ENCODE measurements around the gene ZNF578.
"Not testable (repeated sequence)": the region's sequence is repeated elsewhere in the genome, so short reads cannot be mapped to it uniquely, and the experiment has no call there.

Gene ZNF578

DNA sequence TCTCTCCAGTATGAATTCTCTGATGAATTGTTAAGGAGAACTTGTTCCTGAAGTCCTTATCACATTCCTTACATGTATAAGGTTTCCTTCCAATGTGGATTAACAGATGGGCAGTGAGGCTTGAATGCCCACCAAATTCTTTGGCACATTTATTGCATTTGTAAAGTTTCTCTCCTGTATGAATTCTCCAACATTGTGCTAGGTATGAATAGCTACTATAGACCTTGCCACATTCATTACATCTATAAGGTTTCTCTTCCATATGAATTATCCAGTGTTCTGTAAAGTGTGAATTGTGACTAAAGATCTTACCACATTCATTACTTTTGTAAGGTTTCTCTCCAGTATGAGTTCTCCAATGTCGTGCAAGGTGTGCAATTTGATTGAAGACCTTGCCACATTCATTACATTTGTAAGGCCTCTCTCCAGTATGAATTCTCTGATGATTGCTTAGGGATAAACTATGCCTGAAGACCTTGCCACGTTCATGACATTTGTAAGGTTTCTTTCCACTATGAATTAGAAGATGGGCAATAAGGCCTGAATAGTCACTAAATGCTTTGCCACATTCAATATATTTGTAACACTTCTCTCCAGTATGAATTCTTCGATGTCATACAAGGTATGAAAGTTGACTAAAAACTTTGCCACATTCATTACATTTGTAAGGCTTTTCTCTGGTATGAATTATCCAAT is 20.4 kb downstream of the ZNF578 start:
- Histone ChIP-seq H3K27ac (no peak overlapping the region), H3K27me3 (ENCODE audit: control insufficient read depth, insufficient read depth, low read length) (no peaks in the 10 kb centered on the region), H3K4me3 (ENCODE audit: low read depth, low read length) (no peak overlapping the region), H3K36me3 (ENCODE audit: control insufficient read depth, insufficient read depth, low read length) (peaks cover 4% of the 10 kb centered on the region), H3K4me1 (no peaks in the 10 kb centered on the region), H3K9ac (no peak overlapping the region), H2AFZ (no peak overlapping the region), H3K79me2 (no peaks in the 10 kb centered on the region), H3K4me2 (ENCODE audit: low read length) (no peak overlapping the region), H3K9me3 (ENCODE audit: control insufficient read depth, low read length) (peaks cover 17% of the 10 kb centered on the region)
- TF ChIP-seq, protein P1, sequence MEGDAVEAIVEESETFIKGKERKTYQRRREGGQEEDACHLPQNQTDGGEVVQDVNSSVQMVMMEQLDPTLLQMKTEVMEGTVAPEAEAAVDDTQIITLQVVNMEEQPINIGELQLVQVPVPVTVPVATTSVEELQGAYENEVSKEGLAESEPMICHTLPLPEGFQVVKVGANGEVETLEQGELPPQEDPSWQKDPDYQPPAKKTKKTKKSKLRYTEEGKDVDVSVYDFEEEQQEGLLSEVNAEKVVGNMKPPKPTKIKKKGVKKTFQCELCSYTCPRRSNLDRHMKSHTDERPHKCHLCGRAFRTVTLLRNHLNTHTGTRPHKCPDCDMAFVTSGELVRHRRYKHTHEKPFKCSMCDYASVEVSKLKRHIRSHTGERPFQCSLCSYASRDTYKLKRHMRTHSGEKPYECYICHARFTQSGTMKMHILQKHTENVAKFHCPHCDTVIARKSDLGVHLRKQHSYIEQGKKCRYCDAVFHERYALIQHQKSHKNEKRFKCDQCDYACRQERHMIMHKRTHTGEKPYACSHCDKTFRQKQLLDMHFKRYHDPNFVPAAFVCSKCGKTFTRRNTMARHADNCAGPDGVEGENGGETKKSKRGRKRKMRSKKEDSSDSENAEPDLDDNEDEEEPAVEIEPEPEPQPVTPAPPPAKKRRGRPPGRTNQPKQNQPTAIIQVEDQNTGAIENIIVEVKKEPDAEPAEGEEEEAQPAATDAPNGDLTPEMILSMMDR (IDR thresholded peaks at IDR 0.05): no peak

DNA sequence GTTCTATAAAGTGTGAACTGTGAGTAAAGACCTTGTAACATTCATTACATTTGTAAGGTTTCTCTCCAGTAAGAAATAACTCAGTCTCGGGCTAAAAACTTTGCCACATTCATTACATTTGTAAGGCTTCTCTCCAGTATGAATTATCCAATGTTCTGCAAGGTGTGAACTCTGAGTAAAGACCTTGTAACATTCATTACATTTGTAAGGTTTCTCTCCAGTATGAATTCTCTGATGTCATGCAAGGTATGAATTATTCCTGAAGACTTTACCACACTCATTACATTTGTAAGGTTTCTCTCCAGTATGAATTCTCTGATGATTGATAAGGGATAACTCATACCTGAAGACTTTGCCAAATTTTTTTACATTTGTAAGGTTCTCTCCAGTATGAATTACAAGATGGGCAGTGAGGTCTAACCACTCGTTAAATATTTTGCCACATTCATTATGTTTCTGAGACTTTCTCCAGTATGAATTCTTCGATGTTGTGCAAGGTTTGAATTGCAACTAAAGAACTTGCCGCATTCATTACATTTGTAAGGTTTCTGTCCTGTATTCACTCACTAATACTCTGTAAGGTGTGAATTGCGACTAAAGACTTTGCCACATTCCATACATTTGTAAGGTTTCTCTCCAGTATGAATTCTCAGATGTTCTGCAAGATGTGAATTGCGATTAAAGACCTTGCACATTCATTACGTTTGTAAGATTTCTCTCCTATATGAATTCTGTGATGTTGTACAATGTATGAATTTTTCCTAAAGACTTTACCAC is 21.2 kb downstream of the ZNF578 start:
- Histone ChIP-seq H2AFZ (no peak overlapping the region), H3K9me3 (ENCODE audit: control insufficient read depth, low read length) (peaks cover 17% of the 10 kb centered on the region), H3K4me2 (ENCODE audit: low read length) (no peak overlapping the region), H3K27ac (no peak overlapping the region), H3K36me3 (ENCODE audit: control insufficient read depth, insufficient read depth, low read length) (peaks cover 4% of the 10 kb centered on the region), H3K27me3 (ENCODE audit: control insufficient read depth, insufficient read depth, low read length) (no peaks in the 10 kb centered on the region), H3K79me2 (no peaks in the 10 kb centered on the region), H3K9ac (no peak overlapping the region), H3K4me3 (ENCODE audit: low read depth, low read length) (no peak overlapping the region), H3K4me1 (no peaks in the 10 kb centered on the region)
- TF ChIP-seq, protein P1 (IDR thresholded peaks at IDR 0.05): no peak

DNA sequence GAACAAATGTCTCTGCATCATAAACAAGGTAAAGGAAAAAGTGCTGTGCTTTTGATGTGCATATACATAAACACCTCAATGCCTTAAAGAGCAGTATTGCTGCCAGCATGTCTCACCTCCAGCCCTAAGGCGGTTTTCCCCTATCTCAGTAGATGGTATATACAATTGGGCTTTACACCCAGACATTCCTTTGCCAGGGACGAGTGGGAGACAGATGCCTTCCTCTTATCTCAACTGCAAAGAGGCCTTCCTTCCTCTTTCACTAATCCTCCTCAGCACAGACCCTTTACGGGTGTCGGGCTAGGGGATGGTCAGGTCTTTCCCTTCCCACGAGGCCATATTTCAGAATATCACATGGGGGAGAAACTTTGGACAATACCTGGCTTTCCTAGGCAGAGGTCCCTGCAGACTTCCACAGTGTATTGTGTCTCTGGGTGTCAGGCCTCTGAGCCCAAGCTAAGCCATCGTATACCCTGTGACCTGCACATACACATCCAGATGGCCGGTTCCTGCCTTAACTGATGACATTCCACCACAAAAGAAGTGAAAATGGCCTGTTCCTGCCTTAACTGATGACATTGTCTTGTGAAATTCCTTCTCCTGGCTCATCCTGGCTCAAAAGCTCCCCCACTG is 30.9 kb downstream of the ZNF578 start:
- not testable (repeated sequence) for H3K79me2 ChIP-seq; H3K9ac ChIP-seq; H3K4me1 ChIP-seq; H3K36me3 ChIP-seq (ENCODE audit: control insufficient read depth, insufficient read depth, low read length); H3K9me3 ChIP-seq (ENCODE audit: control insufficient read depth, low read length); H3K4me3 ChIP-seq (ENCODE audit: low read depth, low read length); H3K27ac ChIP-seq; H2AFZ ChIP-seq; H3K4me2 ChIP-seq (ENCODE audit: low read length); H3K27me3 ChIP-seq (ENCODE audit: control insufficient read depth, insufficient read depth, low read length)

DNA sequence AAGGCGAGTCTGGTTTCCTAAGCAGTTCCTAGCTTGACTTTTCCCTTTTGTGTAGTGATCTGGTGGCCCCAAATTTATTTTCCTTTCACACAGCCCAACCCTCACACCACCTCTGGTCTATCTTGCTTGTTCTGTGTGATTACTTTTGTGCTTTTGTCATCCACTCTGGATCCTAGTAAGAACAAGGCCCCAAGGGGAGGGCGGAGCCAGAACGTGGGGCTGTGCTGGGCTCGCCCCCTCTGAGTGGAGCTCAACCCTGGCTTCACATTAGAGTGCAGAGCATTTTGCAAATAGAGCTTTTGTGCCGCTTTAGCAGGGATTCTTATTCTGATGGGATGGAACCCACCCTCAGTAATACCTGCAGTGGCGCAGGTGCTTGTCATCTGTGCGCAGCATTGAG is 31.7 kb downstream of the ZNF578 start:
- H3K79me2 ChIP-seq; H2AFZ ChIP-seq; H3K4me2 ChIP-seq (ENCODE audit: low read length); H3K4me1 ChIP-seq; H3K27me3 ChIP-seq (ENCODE audit: control insufficient read depth, insufficient read depth, low read length); H3K36me3 ChIP-seq (ENCODE audit: control insufficient read depth, insufficient read depth, low read length); H3K27ac ChIP-seq; H3K4me3 ChIP-seq (ENCODE audit: low read depth, low read length); H3K9ac ChIP-seq; H3K9me3 ChIP-seq (ENCODE audit: control insufficient read depth, low read length): not testable (repeated sequence)

DNA sequence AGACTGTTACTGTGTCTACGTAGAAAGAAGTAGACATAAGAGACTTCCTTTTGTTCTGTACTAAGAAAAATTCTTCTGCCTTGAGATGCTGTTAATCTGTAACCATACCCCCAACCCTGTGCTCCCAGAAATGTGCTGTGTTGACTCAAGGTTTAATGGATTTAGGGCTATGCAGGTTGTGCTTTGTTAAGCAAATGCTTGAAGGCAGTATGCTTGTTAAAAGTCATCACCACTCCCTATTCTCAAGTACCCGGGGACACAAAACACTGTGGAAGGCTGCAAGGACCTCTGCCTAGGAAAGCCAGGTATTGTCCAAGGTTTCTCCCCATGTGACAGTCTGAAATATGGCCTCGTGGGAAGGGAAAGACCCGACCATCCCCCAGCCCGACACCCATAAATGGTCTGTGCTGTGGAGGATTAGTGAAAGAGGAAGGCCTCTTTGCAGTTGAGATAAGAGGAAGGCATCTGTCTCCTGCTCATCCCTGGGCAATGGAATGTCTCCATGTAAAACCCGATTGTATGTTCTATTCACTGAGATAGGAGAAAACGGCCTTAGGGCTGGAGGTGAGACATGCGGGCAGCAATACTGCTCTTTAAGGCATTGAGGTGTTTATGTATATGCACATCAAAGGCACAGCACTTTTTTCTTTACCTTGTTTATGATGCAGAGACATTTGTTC is 32.3 kb downstream of the ZNF578 start:
- H3K9me3 ChIP-seq (ENCODE audit: control insufficient read depth, low read length): not testable (repeated sequence)

More for the DNA sequence above, 32.3 kb downstream of the ZNF578 start:
- H3K79me2 ChIP-seq; H3K27me3 ChIP-seq (ENCODE audit: control insufficient read depth, insufficient read depth, low read length); H3K4me1 ChIP-seq; H3K36me3 ChIP-seq (ENCODE audit: control insufficient read depth, insufficient read depth, low read length); H3K27ac ChIP-seq; H3K4me3 ChIP-seq (ENCODE audit: low read depth, low read length); H3K4me2 ChIP-seq (ENCODE audit: low read length); H3K9ac ChIP-seq; H2AFZ ChIP-seq: not testable (repeated sequence)

Measured in parathyroid adenoma (tissue), 2 donors.